Left cardiac atrium (tissue), 4 donors: ENCODE measurements around the gene ZBTB11. TPM values are rescaled to one million over a fixed set of nuclear protein-coding genes. Genes with fewer than 3 reads are reported as not detected.
"Not testable (repeated sequence)": the region's sequence is repeated elsewhere in the genome, so short reads cannot be mapped to it uniquely, and the experiment has no call there.

Experiments used
- ATAC-seq, 2 donors: fragments of 200-7000 bp; cut with Tn5 transposase; one replicate each; pipeline ENCODE4 v1.9.1; 2020; ENCODE audit warnings: mild to moderate bottlenecking in 2 of 2, moderate library complexity in 2 of 2
- DNase-seq: peaks from one replicate; pipeline ENCODE4 v3.0.0-alpha.2; 2020
- intact Hi-C, 2 donors: fragments of 100-400 bp; cut with DNase I; formaldehyde crosslinking; loops; one replicate each; pipeline versions ENCODE4 v1.14.1 to v1.15.1; 2022 to 2023
- long read RNA-seq: library from polyadenylated mRNA; unstranded; transcript quantifications from one replicate; pipeline ENCODE4 v2.0.0, GENCODE V29; 2021
- total RNA-seq, 2 donors: library from RNA; stranded (reverse); fragmentation: NEBNext Ultra II Directional; extraction: Animal tissue kit (Norgen Biotek cat#: 25700); gene quantifications; one replicate each; pipeline ENCODE4 v1.2.1, GENCODE V29; 2021
- donor health status: DM: no; HTN: yes; CAD: no.
- donor health status: DM: no; HTN: yes; CAD: no; lungs with severe emphysema.
- donor health status: DM: yes; HTN: yes; CAD: no.
- donor health status: Dilated cardiomyopathy.

The ZBTB11 gene
- 10 to 100 TPM in 1 of 2 donors, 1 to 10 TPM in 1; 8.3 to 10.3 TPM for total RNA-seq
- long read RNA-seq, full-length matches to known transcripts: 2 of 4 reads
- long read RNA-seq, partial matches to known transcripts: 1 of 4 reads
- long read RNA-seq, other reads (novel, unspliced or antisense): 1 of 4 reads

GRCh38 chr3:101676765-101677435 is at the start of gene ZBTB11:
Gene ZBTB11 (minus strand): TSS chr3:101677132. CDS start chr3:101676914, 218 bp downstream.
- ATAC-seq (peak; percentile 89 to 95), DNase-seq (peak; percentile 100)
- intact Hi-C loops: loop anchor here in 1 of 2 donors (2.0 kb wide), 1 partner anchor 102 kb away; the partner anchor contains the start of gene PCNP

GRCh38 chr3:101725890-101726275 is 49.0 kb upstream of the ZBTB11 start:
- intact Hi-C loops: no loop called here
- no peak for ATAC-seq

GRCh38 chr3:101725194-101725889 is 48.4 kb upstream of the ZBTB11 start:
- ATAC-seq (peak; percentile 15 to 26), DNase-seq (peak; percentile 35)
- intact Hi-C loops: no loop called here

More at GRCh38 chr3:101725890-101726275, 49.0 kb upstream of the ZBTB11 start:
- DNase-seq: no peak

GRCh38 chr3:101724329-101725193 is 47.6 kb upstream of the ZBTB11 start, which contains the start of gene CEP97:
Gene CEP97 (plus strand): TSS chr3:101724614. CDS start chr3:101724677, 63 bp downstream.
- intact Hi-C loops: no loop called here
- DNase-seq (peak; percentile 93), ATAC-seq (peak; percentile 99 to 100)

GRCh38 chr3:101722394-101723173 is 45.7 kb upstream of the ZBTB11 start:
- intact Hi-C loops: no loop called here
- no peak for DNase-seq
- ATAC-seq: no peak

GRCh38 chr3:101720851-101721840 is 44.2 kb upstream of the ZBTB11 start:
- intact Hi-C loops: no loop called here
- DNase-seq (no peak), ATAC-seq (no peak)

- intact Hi-C loops: no loop called here
- ATAC-seq: no peak
- no peak for DNase-seq
Measured at GRCh38 chr3:101719604-101720185, 42.8 kb upstream of the ZBTB11 start.

- DNase-seq: no peak
- intact Hi-C loops: no loop called here
- no peak for ATAC-seq
Measured at GRCh38 chr3:101718455-101718854, 41.5 kb upstream of the ZBTB11 start.

- ATAC-seq (no peak), DNase-seq (no peak)
- intact Hi-C loops: no loop called here
Measured at GRCh38 chr3:101709126-101709525, 32.2 kb upstream of the ZBTB11 start.

GRCh38 chr3:101704639-101705038 is 27.7 kb upstream of the ZBTB11 start:
- DNase-seq, intact Hi-C loops, ATAC-seq: not testable (repeated sequence)

- no peak for DNase-seq
- ATAC-seq: no peak
- intact Hi-C loops: no loop called here
Measured at GRCh38 chr3:101703169-101703568, 26.2 kb upstream of the ZBTB11 start.

- no peak for ATAC-seq
- no peak for DNase-seq
- intact Hi-C loops: no loop called here
Measured at GRCh38 chr3:101702726-101703125, 25.8 kb upstream of the ZBTB11 start.

GRCh38 chr3:101701696-101702634 is 25.0 kb upstream of the ZBTB11 start:
- DNase-seq: no peak
- intact Hi-C loops: no loop called here
- ATAC-seq: no peak

- intact Hi-C loops: loop anchor here in 1 of 2 donors (10.0 kb wide), 1 partner anchor 529 kb away; no protein-coding TSS in a partner anchor
- DNase-seq (no peak), ATAC-seq (peak in 1 of 2 donors; percentile 30)
Measured at GRCh38 chr3:101695779-101696372, 18.9 kb upstream of the ZBTB11 start.

GRCh38 chr3:101694836-101695235 is 17.9 kb upstream of the ZBTB11 start:
- intact Hi-C loops: loop anchor here in 1 of 2 donors (10.0 kb wide), 1 partner anchor 530 kb away; no protein-coding TSS in a partner anchor
- not testable (repeated sequence) for ATAC-seq, DNase-seq
